Measurements from ENCODE around the gene JMJD8.

JMJD8 gene

DNA sequence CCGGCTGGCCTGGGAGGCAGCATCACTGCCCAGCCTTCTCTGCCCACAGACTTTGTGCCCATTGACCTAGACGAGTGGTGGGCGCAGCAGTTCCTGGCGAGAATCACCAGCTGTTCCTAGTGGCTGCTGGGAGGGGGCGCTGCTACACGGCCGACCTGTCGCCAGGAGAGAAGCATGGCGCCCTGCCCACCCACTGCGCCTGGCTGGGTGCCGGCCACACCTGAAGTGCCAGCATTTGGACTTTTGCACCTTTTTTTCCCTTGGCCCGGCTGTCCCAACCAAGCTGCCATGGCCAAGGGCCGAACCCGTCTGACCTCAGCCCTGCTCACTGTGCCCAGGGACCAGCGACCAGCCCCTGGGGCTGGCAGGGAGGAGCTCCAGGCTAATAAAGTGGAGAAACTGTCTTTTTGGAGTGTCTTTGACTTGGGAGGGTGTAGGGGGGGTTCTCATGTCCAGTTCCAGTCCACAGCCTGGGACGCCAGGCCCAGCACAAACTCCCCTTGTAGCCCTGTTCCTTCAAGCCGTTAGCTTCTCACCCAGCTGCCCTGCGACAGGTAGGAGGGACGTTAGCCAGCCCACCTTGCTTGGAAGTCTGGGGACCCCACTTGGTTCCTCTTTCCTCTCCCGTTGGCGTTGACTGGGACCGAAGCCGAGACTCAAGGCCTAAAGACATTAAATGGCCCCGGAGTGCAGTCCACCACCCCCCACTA is 35.9 kb downstream of the JMJD8 start:
- DNase-seq (ENCODE audit: low spot score), result peak; percentile 83
- TF ChIP-seq, protein P1, sequence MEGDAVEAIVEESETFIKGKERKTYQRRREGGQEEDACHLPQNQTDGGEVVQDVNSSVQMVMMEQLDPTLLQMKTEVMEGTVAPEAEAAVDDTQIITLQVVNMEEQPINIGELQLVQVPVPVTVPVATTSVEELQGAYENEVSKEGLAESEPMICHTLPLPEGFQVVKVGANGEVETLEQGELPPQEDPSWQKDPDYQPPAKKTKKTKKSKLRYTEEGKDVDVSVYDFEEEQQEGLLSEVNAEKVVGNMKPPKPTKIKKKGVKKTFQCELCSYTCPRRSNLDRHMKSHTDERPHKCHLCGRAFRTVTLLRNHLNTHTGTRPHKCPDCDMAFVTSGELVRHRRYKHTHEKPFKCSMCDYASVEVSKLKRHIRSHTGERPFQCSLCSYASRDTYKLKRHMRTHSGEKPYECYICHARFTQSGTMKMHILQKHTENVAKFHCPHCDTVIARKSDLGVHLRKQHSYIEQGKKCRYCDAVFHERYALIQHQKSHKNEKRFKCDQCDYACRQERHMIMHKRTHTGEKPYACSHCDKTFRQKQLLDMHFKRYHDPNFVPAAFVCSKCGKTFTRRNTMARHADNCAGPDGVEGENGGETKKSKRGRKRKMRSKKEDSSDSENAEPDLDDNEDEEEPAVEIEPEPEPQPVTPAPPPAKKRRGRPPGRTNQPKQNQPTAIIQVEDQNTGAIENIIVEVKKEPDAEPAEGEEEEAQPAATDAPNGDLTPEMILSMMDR (IDR thresholded peaks at IDR 0.05; ENCODE audit: extremely low read depth, missing control alignments), result peak; percentile 82

DNA sequence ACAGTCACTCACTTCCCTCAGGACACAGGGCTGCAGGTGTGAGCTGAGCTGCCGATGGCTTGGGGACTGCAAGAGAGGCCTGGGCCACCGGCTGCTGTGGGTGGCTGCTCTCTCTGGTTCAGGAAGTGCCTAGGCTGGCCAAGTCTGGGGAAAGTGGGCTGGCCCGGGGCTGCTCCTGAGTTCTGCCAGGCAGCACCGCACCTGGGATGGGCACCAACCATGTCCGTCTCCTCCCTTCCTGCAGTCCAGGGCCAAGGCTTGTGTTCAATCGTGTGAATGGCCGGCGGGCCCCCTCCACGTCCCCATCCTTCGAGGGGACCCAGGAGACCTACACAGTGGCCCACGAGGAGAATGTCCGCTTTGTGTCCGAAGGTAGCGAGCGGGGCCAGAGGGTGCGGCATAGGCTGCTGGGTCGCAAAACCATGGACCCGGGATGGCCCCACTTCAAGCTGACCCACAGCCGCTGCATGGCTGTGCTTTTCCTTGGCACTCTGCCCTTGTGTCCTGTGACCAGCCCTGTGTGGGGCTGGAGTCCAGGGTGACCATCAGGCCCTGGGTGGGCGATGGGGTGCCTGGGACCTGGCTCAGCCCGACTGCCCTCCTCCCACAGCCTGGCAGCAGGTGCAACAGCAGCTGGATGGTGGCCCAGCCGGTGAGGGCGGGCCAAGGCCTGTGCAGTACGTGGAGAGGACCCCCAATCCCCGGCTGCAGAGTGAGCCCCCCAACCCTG is 36.8 kb downstream of the JMJD8 start:
- DNase-seq (ENCODE audit: low spot score), result no peak
- TF ChIP-seq, protein P1 (IDR thresholded peaks at IDR 0.05; ENCODE audit: extremely low read depth, missing control alignments), result no peak

DNA sequence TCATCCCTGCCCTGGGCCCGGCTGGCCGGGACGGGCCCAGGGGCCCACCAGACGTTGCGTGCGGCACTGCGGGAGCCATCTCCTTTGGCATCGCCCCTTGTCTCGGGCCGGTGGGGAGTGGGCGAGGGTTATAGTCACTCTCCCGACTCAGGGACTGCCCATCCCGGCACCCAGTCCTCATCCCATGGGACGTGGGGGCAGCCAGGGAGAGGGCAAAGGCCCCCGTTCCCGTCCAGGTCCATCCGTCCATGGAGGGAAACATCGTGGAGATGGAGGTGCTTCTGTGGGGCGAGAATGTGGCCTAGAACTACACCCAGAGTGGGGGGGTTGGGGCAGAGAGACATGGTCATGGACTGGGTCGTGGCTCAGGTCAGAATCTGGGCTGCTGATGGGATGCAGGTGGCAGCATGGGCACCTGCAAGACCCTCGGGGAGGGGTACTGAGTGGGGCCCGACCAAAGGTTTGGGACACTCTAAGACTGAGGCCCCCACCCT is 37.4 kb downstream of the JMJD8 start:
- no peak for DNase-seq (ENCODE audit: low spot score)
- TF ChIP-seq, protein P1 (IDR thresholded peaks at IDR 0.05; ENCODE audit: extremely low read depth, missing control alignments), result no peak

DNA sequence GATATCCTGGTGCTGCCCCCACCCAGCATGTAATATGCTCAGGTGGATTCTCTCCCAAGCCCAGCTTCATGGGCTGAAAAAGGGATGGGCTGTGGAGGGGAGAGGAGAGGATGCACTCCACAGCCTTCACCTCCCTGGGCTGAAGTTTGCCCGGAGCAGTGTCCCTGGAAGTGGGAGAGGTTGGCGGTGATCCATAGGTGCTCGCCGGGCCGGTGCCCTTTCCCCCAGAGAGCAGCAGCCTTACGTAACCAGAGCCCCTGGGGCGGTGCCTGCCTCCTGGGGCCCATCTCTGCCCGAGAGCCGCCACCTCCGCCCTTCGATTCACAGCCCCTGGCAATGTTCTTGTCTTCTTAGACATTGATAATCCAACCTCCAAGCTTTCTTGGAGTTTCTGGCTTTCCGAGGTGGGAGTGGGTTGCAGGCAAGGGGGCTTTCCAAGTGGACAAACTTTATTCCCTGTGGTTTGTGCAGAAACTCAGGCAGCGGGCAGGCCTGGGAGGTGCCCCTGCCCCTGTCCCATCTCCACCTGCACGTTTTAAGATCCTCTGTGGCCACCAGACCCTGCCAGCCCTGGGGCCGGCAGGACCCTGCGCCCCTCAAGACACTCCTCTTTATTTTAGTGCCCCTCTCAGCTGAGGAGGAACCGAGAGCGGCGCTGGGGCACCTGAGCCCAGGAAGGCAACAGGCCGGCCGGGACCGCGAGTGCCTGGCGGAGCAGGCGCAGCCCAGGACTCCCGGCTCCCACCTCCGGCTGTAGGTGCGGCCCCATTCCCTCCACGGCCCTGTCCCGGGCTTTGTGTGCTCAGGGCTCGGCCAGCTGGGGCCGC is 38.1 kb downstream of the JMJD8 start:
- TF ChIP-seq, protein P1 (IDR thresholded peaks at IDR 0.05; ENCODE audit: extremely low read depth, missing control alignments), result no peak
- no peak for DNase-seq (ENCODE audit: low spot score)

DNA sequence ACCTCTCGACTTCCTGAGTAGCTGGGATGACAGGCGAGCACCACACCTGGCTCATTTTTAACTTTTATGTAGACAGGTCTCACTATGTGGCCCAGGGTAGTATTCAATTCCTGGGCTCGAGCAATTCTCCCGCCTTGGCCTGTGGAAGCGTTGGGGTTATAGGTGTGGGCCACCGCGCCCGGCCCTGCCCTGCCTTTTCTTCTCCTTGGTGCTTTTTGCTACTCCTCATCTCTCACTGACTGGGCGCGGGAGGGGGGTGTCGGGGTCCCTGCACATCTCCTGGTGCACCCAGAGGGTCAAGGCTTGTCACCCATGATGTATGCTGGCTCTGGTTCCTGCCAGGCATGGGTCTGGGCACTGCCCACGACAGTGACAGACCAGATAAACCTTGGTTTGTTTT is 39.6 kb downstream of the JMJD8 start:
- DNase-seq (ENCODE audit: low spot score), result no peak
- TF ChIP-seq, protein P1 (IDR thresholded peaks at IDR 0.05; ENCODE audit: extremely low read depth, missing control alignments), result no peak

DNA sequence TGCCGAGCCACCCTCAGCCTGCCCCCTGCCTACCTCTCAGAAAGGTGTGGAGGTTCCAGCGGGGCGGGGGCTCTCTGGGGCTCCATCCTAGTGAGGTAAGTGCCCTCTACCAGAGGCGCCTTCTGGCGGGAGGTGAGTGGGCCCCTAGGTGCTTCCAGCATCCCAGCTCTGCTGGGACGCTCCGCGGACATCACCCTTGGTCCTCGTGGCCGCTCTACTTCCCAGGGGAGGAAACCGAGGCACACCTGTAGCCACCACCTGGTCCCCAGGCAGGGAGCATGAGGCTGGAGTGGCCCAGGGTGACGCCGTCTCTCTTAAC is 41.1 kb downstream of the JMJD8 start:
- DNase-seq (ENCODE audit: low spot score), result peak; percentile 30
- TF ChIP-seq, protein P1 (IDR thresholded peaks at IDR 0.05; ENCODE audit: extremely low read depth, missing control alignments), result no peak
